ENCODE results near the gene NHLRC4.

- TF ChIP-seq CTCF (IDR thresholded peaks at IDR 0.05) (no peak), EP300 (IDR thresholded peaks at IDR 0.05) (no peak)
Observed at GRCh38 chr16:595094-595528, 28.3 kb downstream of the NHLRC4 start.

All from stomach (tissue), 4 donors.